NCI-H146 treated with DMSO at 0.1 percent for 48 hours (cell line): ENCODE measurements around the gene OR4C12.
"Not testable (repeated sequence)": the region's sequence is repeated elsewhere in the genome, so short reads cannot be mapped to it uniquely, and the experiment has no call there.

Source experiments
- DNase-seq: peaks from one replicate; lab custom pipeline; 2025; ENCODE audit not compliant: unreplicated experiment; lab: John Stamatoyannopoulos, UW

OR4C12 gene

GRCh38 chr11:49982435-49982834, at the start of gene OR4C12:
Gene OR4C12 (minus strand): TSS chr11:49982535. CDS start chr11:49982501, 34 bp downstream.
- DNase-seq = not testable (repeated sequence)

- no peak for DNase-seq
Measured at GRCh38 chr11:50030193-50030592, 47.9 kb upstream of the OR4C12 start.

- peak; percentile 7 for DNase-seq
Measured at GRCh38 chr11:49995565-49995964, 13.2 kb upstream of the OR4C12 start.

DNA sequence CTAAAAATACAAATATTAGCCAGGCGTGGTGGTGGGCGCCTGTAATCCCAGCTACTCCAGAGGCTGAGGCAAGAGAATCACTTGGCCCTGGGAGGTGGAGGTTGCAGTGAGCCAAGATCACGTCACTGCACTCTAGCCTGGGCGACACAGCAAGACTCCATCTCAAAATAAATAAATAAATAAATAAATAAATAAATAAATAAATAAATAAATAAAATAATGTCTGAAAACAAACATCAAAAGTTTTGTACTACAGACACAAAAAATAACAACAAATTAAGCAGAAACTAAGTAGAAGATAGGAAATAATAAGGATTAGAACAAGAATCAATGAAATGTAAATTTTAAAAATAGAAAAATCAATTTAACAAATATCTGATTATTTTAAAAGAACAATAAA, 8.9 kb downstream of the OR4C12 start:
- not testable (repeated sequence) for DNase-seq

GRCh38 chr11:49952091-49952490, 30.2 kb downstream of the OR4C12 start, which contains the start of gene OR4C13:
Gene OR4C13 (plus strand): TSS chr11:49952391. CDS start chr11:49952423, 32 bp downstream.
- DNase-seq = no peak

DNA sequence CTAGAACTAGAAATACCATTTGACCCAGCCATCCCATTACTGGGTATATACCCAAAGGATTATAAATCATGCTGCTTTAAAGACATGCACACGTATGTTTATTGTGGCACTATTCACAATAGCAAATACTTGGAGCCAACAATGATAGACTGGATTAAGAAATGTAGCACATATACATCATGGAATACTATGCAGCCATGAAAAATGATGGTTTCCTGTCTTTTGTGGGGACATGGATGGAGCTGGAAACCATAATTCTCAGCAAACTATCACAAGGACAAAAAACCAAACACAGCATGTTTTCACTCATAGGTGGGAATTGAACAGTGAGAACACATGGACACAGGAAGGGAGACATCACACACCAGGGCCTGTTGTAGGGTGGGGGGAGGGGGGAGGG, 33.6 kb downstream of the OR4C12 start:
- not testable (repeated sequence) for DNase-seq
